Measurements from ENCODE around the gene MYH11.
"Not testable (repeated sequence)": the region's sequence is repeated elsewhere in the genome, so short reads cannot be mapped to it uniquely, and the experiment has no call there.

The MYH11 gene

DNA sequence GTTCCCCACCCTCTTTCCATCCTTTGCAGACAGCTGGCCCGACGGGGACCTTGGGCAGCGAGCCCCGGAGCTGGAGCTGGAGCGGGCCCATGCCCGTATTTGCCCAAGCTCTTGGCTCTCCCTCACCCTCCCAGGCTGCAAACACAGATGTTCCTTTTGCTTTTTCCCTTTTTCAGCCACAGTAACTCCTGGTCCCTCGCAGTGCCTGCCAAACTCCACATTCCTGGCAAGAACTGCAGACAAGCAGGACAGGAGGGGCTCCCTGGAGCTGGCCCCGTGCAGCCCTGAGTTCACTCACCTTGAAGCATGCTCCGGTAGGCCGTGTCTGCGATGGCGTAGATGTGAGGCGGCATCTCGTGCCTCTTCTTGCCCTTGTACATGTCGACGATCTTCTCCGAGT is 33.9 kb downstream of the MYH11 start:
- TF ChIP-seq POLR2A (IDR thresholded peaks at IDR 0.05; ENCODE audit: low read length) (no peak), GATA1 (IDR thresholded peaks at IDR 0.05; ENCODE audit: low read depth, low read length) (no peak)
- DNase-seq, result no peak

DNA sequence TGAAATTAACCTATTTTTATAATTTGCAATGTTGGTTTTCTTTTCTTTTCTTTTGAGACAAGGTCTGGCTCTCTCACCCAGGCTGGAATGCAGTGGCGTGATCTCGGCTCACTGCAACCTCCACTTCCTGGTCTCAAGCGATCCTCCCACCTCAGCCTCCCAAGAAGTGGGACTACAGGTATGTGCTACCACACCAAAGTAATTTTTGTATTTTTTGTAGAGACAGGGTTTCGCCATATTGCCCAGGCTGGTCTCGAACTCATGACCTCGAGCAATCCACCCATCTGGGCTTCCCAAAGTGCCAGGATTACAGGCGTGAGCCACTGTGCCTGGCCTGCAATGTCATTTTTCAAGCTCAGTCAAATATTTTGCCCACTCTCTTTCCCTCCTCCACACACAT is 36.0 kb downstream of the MYH11 start:
- TF ChIP-seq POLR2A (IDR thresholded peaks at IDR 0.05; ENCODE audit: low read length) (no peak), GATA1 (IDR thresholded peaks at IDR 0.05; ENCODE audit: low read depth, low read length) (no peak)
- DNase-seq, result no peak

DNA sequence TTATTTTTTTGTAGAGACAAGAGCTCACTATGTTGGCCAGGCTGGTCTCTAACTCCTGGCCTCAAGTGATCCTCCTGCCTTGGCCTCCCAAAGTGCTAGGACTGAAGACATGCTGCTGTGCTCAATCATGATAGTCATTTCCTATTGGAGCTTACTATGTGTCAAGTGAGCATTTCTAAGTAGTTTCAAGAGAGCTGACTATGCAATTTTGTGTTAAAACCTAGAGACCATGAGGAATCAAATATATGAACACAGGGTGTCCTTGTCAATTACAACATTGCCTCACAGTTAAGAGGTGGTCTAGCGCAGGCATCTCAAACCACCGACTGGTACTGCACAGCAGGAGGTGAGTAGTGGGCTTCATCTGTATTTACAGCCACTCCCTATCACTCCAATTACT is 37.8 kb downstream of the MYH11 start:
- no peak for TF ChIP-seq GATA1 (IDR thresholded peaks at IDR 0.05; ENCODE audit: low read depth, low read length)
- no peak for TF ChIP-seq POLR2A (IDR thresholded peaks at IDR 0.05; ENCODE audit: low read length)

DNA sequence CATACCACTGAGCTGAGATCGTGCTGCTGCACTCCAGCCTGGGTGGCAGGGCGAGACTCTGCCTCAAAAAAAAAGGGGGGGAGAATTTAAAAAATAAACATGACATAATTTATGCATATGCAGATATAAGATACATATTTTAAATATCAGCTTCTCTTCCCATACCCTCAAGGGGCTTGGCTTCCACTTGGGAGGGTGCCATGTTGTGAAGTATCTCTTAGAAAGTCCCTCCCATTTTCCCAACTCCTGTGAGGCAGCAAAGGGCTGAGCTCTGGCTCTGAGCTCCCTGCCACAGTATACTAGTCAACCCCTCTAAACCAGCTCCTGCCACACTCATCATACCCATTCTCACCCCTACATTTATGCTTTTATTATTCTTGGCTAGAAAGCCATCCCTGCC is 39.4 kb downstream of the MYH11 start:
- TF ChIP-seq POLR2A (IDR thresholded peaks at IDR 0.05; ENCODE audit: low read length) (no peak), GATA1 (IDR thresholded peaks at IDR 0.05; ENCODE audit: low read depth, low read length) (no peak)

More for the DNA sequence above, 37.8 kb downstream of the MYH11 start:
- DNase-seq, result no peak

DNA sequence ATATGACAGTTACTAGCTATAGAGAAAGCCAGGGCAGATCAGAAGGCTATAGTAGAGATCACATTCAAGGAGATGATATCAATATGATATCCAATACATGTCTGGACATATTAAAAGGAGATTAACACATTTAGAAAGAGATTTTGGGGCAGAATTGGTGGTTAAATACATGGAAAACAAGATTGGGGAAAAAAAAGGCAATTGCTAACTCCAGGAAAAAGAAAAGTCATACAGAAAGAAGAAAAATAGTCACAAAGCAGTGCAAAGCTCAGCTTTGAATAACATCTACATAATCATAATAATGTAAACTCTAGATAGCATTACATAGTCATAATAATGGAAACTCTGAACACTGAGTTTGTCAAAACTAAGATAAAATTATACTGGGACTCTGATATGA is 40.6 kb downstream of the MYH11 start:
- no peak for TF ChIP-seq GATA1 (IDR thresholded peaks at IDR 0.05; ENCODE audit: low read depth, low read length)
- TF ChIP-seq POLR2A (IDR thresholded peaks at IDR 0.05; ENCODE audit: low read length), result no peak
- DNase-seq, result no peak

More for the DNA sequence above, 39.4 kb downstream of the MYH11 start:
- DNase-seq, result no peak

DNA sequence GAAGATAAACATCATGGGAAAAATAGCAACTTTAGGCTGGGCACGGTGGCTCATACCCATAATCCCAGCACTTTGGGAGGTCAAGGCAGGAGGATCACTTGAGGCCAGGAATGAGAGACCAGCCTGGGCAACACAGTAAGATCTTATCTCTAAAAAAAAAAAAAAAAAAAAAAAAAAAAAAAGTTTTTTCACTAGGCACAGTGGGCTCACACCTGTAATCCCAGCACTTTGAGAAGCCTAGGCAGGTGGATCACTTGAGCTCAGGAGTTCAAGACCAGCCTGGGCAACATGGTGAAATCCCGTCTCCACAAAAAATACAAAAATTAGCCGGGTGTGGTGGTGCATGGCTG is 44.5 kb downstream of the MYH11 start:
- DNase-seq, result not testable (repeated sequence)

DNA sequence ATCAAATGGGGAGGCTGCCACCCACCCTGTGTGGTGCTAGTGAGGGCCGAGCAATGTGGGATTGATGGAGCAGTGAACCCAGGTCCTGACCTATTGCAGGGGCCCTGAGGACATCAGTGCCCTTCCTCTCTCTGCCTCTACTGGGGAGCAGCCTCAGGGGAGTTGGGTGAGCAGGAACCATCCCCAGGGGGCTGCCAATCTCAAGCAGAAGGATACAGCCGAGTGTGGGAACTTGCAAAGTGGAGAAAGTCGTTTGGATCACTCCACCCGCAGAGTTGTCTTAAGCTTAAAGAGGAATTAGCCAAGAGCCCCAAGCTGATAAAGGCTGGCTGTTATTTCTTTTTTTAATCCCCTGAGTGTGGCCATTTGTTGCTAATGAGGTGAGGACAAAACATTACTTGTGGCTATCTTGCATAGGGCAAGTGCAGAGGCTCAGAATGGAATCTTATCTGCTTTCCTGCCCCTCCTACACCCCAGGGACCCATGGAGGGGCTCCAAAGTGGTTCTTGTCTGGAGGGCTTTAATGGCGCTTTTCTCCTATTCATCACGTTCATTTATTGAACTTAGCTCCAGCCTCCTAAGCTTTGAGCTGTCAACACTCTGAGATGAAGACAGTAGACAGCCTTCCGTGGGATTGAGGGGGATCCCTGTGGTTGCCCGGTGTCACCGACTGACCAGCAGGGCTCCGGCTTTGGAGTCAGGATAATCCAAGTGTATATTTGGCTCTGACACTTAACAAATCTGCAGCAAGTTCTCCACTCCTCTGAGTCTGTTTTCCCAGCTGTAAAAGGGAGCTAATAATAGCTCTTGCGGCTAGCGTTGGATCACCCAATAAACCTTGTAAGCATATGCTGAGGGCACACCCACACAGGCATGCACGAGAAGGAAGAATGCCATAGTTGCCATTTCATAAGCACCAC is 45.1 kb downstream of the MYH11 start:
- no peak for DNase-seq
- TF ChIP-seq POLR2A (IDR thresholded peaks at IDR 0.05; ENCODE audit: low read length), result no peak
- no peak for TF ChIP-seq GATA1 (IDR thresholded peaks at IDR 0.05; ENCODE audit: low read depth, low read length)

DNA sequence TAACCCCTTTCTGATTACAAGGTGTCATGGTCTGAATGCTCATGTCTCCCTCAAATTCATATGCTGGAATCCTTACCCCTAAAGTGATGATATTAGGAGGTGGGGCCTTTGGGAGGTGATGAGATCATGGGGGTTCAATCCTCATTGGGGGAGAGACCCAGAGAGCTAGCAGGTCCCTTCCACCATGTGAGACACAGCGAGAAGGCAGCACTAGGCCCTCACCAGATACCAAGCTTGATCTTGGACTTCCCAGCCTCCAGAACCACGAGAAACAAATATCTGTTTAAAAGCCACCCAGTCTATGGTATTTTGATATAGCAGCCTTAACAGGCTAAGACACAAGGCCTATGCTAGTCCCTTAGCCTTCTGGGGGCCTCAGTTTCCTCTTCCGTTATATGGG is 45.9 kb downstream of the MYH11 start:
- TF ChIP-seq GATA1 (IDR thresholded peaks at IDR 0.05; ENCODE audit: low read depth, low read length) (no peak), POLR2A (IDR thresholded peaks at IDR 0.05; ENCODE audit: low read length) (no peak)

DNA sequence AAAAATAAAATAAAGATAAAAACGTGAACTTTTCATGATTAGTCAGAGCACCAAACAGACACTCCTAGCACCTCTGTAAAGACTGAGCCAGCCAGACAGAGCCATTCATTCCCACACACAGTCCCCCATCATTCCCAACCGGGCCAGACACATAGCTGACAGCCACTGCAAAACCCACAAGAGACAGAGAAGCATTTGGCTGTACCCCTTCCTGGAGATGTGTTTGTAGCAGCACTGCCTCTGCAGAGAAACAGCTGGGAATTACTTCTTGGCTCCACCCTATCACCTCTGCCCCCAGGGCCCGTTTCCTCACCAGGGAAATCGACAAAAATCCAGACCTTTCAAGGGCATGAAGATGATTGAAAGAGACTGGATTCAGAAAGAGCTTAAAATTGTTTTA is 46.4 kb downstream of the MYH11 start:
- TF ChIP-seq POLR2A (IDR thresholded peaks at IDR 0.05; ENCODE audit: low read length), result no peak
- no peak for TF ChIP-seq GATA1 (IDR thresholded peaks at IDR 0.05; ENCODE audit: low read depth, low read length)
- DNase-seq, result no peak

More for the DNA sequence above, 45.9 kb downstream of the MYH11 start:
- no peak for DNase-seq

DNA sequence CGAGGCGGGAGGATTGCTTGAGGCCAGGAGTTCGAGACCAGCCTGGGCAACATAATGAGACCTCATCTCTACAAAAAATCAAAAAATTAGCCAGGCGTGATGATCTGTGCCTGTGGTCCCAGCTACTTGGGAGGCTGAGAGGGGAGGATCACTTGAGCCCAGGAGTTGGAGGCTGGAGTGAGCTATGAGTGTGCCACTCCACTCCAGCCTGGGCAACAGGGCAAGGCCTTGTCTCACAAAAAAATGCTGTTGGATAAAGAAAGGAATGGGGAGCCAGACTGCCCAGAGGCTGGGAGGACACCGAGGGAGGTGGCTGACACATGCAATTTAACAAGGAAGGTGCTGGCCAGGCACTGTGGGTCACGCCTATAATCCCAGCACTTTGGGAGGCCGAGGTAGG is 47.5 kb downstream of the MYH11 start:
- not testable (repeated sequence) for DNase-seq

DNA sequence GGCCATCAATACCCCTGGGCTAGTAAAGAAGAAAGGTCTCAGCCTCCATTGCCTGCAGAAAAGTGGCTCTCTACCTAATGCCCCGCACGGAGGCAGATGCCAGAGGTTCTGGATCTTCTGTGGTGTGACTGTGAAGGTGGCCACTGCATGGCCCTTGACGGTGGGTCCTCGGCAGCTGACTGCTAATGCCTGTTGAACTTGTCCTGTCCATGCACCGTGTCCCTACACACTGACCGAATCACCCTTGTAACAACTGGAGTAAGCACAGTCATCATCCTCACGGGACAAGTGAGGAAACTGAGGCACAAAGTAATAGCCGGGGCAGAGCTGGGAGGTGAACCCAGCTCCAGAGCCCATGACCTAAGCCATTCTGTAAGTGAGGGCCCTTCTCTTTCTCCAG is 48.8 kb downstream of the MYH11 start:
- TF ChIP-seq POLR2A (IDR thresholded peaks at IDR 0.05; ENCODE audit: low read length), result no peak
- TF ChIP-seq GATA1 (IDR thresholded peaks at IDR 0.05; ENCODE audit: low read depth, low read length), result no peak
- DNase-seq, result no peak

DNA sequence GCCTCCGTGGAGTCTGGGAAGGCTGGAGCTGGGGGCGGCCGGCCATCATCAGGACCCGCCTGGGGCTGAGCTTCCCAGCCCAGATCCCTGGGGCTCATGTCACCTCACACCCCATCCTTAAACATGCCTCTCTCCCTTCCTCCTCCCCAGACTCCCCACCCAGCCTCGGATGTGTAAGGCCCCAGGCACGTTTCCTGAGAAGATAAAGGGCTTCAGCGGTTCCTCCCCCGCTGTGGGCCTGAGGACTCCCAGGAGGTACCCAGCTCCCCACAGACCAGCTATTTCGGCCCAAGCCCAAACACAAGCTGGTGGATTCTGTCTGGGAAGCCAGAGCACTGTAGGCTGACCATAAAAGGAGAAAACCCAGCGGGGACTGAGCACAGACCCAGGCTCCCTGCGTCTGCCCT is 49.2 kb downstream of the MYH11 start:
- TF ChIP-seq GATA1 (IDR thresholded peaks at IDR 0.05; ENCODE audit: low read depth, low read length) (no peak), POLR2A (IDR thresholded peaks at IDR 0.05; ENCODE audit: low read length) (no peak)
- no peak for DNase-seq

DNA sequence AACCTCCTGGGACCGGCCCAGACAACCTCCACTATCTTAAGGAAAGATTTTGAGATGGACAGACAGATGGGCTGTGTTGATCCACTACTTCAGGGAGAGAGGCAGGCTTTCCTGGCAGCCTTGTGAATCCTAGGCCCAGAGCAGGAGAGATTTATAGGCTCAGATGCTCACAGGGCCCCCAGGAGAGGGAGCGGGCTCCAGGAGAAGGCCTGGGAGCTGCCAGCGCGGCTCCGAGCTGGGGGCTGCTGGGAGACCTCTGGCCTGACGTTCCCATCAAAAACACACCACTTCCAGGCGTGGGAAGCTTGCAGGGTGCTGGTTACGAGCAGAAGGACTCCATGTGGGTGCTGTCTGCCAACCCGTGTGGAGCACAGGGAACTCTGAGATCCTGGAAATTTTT is 53.2 kb downstream of the MYH11 start:
- TF ChIP-seq POLR2A (IDR thresholded peaks at IDR 0.05; ENCODE audit: low read length) (no peak), GATA1 (IDR thresholded peaks at IDR 0.05; ENCODE audit: low read depth, low read length) (no peak)
- no peak for DNase-seq

DNA sequence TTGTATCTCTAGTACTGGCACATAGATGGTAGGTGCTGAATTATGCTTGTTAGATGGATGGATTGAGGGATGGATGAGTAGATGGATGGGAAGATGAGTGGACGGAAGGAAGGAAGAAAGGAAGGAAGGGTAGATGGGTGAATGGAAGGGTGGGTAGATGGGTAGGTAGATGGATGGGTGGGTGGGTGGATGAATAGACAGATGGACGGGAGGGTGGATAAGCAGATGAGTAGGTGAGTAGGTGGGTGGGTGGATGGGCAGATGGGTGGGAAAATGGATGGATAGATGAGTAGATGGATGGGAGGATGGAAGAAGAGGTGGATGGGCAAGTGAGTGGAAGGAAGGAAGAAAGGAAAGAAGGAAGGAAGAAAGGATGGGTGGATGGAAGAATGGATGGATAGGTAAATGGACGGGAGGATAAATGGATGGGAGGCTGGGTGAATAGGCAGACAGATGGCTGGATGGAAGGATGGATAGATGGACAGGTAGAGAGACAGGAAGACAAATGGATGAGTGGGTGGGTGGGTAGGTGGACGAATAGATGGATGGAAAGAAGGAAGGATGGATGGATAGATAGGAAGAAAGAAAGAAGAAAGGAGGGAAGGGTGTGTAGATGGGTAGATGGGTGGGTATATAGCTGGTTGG is 56.9 kb downstream of the MYH11 start:
- no peak for DNase-seq
- no peak for TF ChIP-seq GATA1 (IDR thresholded peaks at IDR 0.05; ENCODE audit: low read depth, low read length)
- no peak for TF ChIP-seq POLR2A (IDR thresholded peaks at IDR 0.05; ENCODE audit: low read length)

DNA sequence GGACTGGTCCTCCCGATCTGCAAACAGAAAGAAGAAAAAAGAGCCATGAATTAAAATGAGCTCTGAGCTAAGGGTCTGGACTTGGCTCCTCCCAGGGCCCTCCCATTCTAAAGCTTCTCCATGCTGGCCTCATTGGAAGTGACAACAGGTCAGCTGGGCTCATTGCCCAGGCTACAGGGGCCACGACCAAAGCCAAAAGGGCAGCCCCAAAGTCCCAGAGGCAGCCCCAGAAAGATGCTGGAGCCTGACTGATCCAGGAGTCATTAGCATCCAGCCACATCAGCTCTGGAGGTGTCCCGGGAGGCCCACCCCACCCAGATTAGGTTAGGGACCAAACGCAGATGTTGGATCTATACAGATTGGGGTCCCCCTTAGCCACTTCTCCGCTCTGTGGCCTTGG is 58.2 kb downstream of the MYH11 start:
- no peak for DNase-seq
- TF ChIP-seq POLR2A (IDR thresholded peaks at IDR 0.05; ENCODE audit: low read length) (no peak), GATA1 (IDR thresholded peaks at IDR 0.05; ENCODE audit: low read depth, low read length) (no peak)
